T-helper 17 cell (primary cell): ENCODE results near the gene IVL. TPM values are rescaled to one million over a fixed set of nuclear protein-coding genes. Genes with fewer than 3 reads are reported as not detected.

ENCODE experiments used
- ATAC-seq: fragments of 150-1000 bp; cut with Tn5 transposase; 2 replicates; pipeline ENCODE4 v1.10.0; 2021; ENCODE audit warnings: mild to moderate bottlenecking, moderate library complexity
- DNase-seq, 3 donors: peaks; one replicate each; pipeline versions ENCODE4 v3.0.0 to v3.0.0-alpha.2; 2020 to 2021
- H3K9me3 ChIP-seq: one replicate; pipeline ENCODE4 v1.7.0; 2013; ENCODE audit warnings: low read length, mild to moderate bottlenecking; ENCODE audit not compliant: control insufficient read depth, poor library complexity, severe bottlenecking
- H3K27ac Mint-ChIP-seq: one replicate; pipeline ENCODE4 v1.8.0; 2022; ENCODE audit warnings: mild to moderate bottlenecking, moderate library complexity, mixed read lengths
- H3K27me3 Mint-ChIP-seq: one replicate; pipeline ENCODE4 v1.8.0; 2022; ENCODE audit warnings: mixed read lengths
- H3K36me3 Mint-ChIP-seq: one replicate; pipeline ENCODE4 v1.8.0; 2022; ENCODE audit warnings: low read depth, mixed read lengths
- H3K4me1 Mint-ChIP-seq: one replicate; pipeline ENCODE4 v1.8.0; 2022; ENCODE audit warnings: mild to moderate bottlenecking, mixed read lengths
- H3K4me3 Mint-ChIP-seq: one replicate; pipeline ENCODE4 v1.8.0; 2022; ENCODE audit warnings: mild to moderate bottlenecking, moderate library complexity, mixed read lengths
- total RNA-seq, 4 donors: library from RNA in 2 of 4; stranded (reverse) in 2 of 4; gene quantifications; one replicate each; pipeline ENCODE4 v1.2.3 and lab custom pipeline; 2022 to 2026

The IVL gene, protein sequence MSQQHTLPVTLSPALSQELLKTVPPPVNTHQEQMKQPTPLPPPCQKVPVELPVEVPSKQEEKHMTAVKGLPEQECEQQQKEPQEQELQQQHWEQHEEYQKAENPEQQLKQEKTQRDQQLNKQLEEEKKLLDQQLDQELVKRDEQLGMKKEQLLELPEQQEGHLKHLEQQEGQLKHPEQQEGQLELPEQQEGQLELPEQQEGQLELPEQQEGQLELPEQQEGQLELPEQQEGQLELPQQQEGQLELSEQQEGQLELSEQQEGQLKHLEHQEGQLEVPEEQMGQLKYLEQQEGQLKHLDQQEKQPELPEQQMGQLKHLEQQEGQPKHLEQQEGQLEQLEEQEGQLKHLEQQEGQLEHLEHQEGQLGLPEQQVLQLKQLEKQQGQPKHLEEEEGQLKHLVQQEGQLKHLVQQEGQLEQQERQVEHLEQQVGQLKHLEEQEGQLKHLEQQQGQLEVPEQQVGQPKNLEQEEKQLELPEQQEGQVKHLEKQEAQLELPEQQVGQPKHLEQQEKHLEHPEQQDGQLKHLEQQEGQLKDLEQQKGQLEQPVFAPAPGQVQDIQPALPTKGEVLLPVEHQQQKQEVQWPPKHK
- total RNA-seq (not detected), total RNA-seq (lab: John Stamatoyannopoulos, UW) (0 reads per million in 2 donors)

DNA sequence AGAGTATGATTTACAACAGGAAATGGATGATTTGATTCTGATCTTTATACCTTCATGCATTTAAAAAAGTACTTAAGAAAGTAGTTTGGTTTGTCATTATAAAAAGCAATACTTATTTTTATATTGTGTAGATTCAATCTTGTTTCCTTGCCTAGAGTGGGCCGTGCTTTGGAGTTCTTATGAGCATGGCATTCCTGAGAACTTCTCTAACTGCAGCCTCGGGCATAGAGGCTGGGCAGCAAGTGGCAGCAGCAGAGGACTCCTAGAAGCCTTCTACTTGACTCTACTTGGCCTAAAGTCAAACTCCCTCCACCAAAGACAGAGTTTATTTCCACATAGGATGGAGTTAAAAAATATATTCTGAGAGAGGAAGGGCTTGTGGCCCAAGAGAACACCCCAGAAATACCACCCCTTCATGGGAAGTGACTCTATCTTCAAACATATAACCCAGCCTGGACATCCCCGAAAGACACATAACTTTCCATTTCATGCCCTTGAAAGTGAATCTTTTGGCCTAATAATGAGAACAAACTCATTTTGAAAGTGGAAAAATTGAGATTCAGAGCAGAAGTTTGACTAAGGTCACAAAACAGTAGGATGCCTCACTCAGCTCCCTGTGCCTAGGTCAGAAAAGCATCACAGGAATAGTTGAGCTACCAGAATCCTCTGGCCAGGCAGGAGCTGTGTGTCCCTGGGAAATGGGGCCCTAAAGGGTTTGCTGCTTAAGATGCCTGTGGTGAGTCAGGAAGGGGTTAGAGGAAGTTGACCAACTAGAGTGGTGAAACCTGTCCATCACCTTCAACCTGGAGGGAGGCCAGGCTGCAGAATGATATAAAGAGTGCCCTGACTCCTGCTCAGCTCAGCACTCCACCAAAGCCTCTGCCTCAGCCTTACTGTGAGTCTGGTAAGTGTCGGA, at the start of gene IVL:
Gene IVL, plus strand, starts transcription at position 861 of the 916 bp plus-strand sequence. CDS start 1,252 bp downstream, outside the sequence.
- no peaks in the 10 kb centered on the region for H3K9me3 ChIP-seq
- peaks cover 4% of the 10 kb centered on the region for H3K4me1 Mint-ChIP-seq
- ATAC-seq: no peak

GRCh38 chr1:152859696-152860095, 48.6 kb upstream of the IVL start, which contains the start of gene LCE7A:
Gene LCE7A, plus strand, starts transcription at chr1:152859996. Its CDS starts 702 bp downstream, at chr1:152860698.
- H3K4me3 Mint-ChIP-seq: no peak within 1 kb of the TSS
- no peaks in the 10 kb centered on the region for H3K9me3 ChIP-seq
- ATAC-seq: no peak
- H3K27ac Mint-ChIP-seq: no peak within 1 kb of the TSS
- peaks cover 45% of the 10 kb centered on the region for H3K27me3 Mint-ChIP-seq
- no peaks in the 10 kb centered on the region for H3K36me3 Mint-ChIP-seq
- H3K4me1 Mint-ChIP-seq: no peaks in the 10 kb centered on the region
- DNase-seq: no peak

More for the DNA sequence above, at the start of gene IVL:
- DNase-seq: no peak
- Mint-ChIP-seq H3K36me3 (peaks cover 3% of the 10 kb centered on the region), H3K4me3 (no peak within 1 kb of the TSS), H3K27ac (no peak within 1 kb of the TSS), H3K27me3 (peaks cover 59% of the 10 kb centered on the region)

DNA sequence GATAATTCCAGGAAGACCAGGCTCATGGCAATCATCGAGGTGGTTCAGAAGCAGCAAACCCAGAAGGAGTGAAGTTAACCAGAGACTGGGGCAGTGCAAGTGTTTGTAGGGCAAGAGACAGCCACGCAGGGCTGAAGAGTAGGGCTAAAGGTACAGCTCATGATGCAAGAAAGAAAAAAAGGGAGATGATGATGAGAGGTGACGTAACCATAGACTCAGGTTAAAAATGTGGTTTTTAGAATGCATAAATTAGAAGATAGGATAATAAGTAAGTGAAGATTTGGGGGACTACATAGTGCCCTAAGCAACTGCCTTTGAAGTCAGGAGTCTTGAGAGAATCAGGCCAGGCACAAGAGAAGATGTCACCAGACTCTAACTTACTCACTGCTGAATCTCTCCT, 48.2 kb upstream of the IVL start:
- H3K4me1 Mint-ChIP-seq: no peaks in the 10 kb centered on the region
- H3K9me3 ChIP-seq: no peaks in the 10 kb centered on the region
- H3K4me3 Mint-ChIP-seq: no peak overlapping the region
- H3K36me3 Mint-ChIP-seq: no peaks in the 10 kb centered on the region
- H3K27ac Mint-ChIP-seq: no peak overlapping the region
- ATAC-seq (no peak), DNase-seq (no peak)
- H3K27me3 Mint-ChIP-seq: peaks cover 45% of the 10 kb centered on the region

DNA sequence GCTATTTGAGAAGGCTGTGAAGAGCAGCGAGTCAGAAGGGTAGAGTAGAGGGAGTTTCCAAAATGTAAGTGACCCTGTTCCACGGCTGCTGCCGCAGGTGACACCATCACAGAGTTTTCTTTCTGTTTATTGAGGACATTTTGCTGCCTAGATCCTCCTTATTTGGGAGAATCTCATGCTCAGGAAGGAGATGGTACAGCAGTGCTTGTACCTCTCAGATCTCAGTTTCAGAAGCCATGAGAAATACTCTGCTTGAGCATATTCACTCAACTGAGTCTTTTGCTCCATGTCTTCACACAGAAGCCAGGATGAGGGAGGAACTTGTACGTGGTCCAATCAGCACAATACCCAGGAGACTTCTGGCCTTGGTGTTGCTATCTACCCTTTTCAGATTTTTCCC, 47.0 kb upstream of the IVL start:
- H3K27ac Mint-ChIP-seq: no peak overlapping the region
- no peaks in the 10 kb centered on the region for H3K4me1 Mint-ChIP-seq
- ATAC-seq (no peak), DNase-seq (no peak)
- H3K36me3 Mint-ChIP-seq: no peaks in the 10 kb centered on the region
- H3K27me3 Mint-ChIP-seq: peaks cover 45% of the 10 kb centered on the region
- no peaks in the 10 kb centered on the region for H3K9me3 ChIP-seq
- no peak overlapping the region for H3K4me3 Mint-ChIP-seq

GRCh38 chr1:152864443-152864842, 43.9 kb upstream of the IVL start:
- H3K4me3 Mint-ChIP-seq: no peak overlapping the region
- no peak for DNase-seq
- no peaks in the 10 kb centered on the region for H3K4me1 Mint-ChIP-seq
- H3K27ac Mint-ChIP-seq: no peak overlapping the region
- peaks cover 26% of the 10 kb centered on the region for H3K27me3 Mint-ChIP-seq
- no peaks in the 10 kb centered on the region for H3K9me3 ChIP-seq
- ATAC-seq: no peak
- H3K36me3 Mint-ChIP-seq: no peaks in the 10 kb centered on the region

DNA sequence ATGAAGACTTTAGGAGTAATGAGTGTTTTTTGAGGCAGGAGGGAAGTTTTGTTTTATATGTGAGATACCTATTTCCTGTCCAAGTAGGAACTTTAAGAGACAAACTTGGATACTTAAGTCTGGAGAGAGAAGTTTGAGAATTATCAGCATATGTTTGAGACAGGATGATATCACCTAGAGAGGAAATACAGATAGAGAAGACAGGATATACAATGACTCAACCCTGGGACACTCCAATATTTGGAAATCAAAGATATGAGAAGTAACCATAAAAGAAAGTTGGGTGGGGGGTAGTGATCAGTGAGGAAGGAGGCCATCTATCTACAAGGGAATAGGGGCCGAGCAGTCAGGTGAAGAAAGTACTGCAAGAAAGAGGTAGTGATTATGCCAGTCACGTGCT, 42.0 kb upstream of the IVL start:
- H3K36me3 Mint-ChIP-seq: no peaks in the 10 kb centered on the region
- H3K27ac Mint-ChIP-seq: no peak overlapping the region
- H3K27me3 Mint-ChIP-seq: peaks cover 17% of the 10 kb centered on the region
- peaks cover 2% of the 10 kb centered on the region for H3K4me1 Mint-ChIP-seq
- ATAC-seq (no peak), DNase-seq (no peak)
- H3K4me3 Mint-ChIP-seq: no peak overlapping the region
- no peaks in the 10 kb centered on the region for H3K9me3 ChIP-seq

- Mint-ChIP-seq H3K4me1 (peaks cover 2% of the 10 kb centered on the region), H3K27ac (no peak overlapping the region), H3K36me3 (no peaks in the 10 kb centered on the region), H3K4me3 (no peak overlapping the region), H3K27me3 (peaks cover 20% of the 10 kb centered on the region)
- ATAC-seq (peak; percentile 72), DNase-seq (peak in 2 of 3 donors; percentile 13 to 29)
- no peaks in the 10 kb centered on the region for H3K9me3 ChIP-seq
These were observed 38.4 kb upstream of the IVL start for GRCh38 chr1:152869808-152870419.

GRCh38 chr1:152870831-152871730, 37.3 kb upstream of the IVL start:
- no peak for DNase-seq
- Mint-ChIP-seq H3K4me1 (peaks cover 2% of the 10 kb centered on the region), H3K36me3 (no peaks in the 10 kb centered on the region), H3K4me3 (no peak overlapping the region), H3K27me3 (peaks cover 29% of the 10 kb centered on the region), H3K27ac (peak overlapping the region; percentile 16)
- H3K9me3 ChIP-seq: no peaks in the 10 kb centered on the region
- ATAC-seq: no peak

GRCh38 chr1:152871731-152872126, 36.6 kb upstream of the IVL start:
- no peak overlapping the region for H3K4me3 Mint-ChIP-seq

GRCh38 chr1:152873495-152873894, 34.9 kb upstream of the IVL start:
- no peak overlapping the region for H3K4me3 Mint-ChIP-seq
- no peak overlapping the region for H3K27ac Mint-ChIP-seq
- DNase-seq: no peak
- no peaks in the 10 kb centered on the region for H3K36me3 Mint-ChIP-seq
- H3K4me1 Mint-ChIP-seq: peaks cover 2% of the 10 kb centered on the region
- no peak for ATAC-seq
- no peaks in the 10 kb centered on the region for H3K9me3 ChIP-seq
- peaks cover 34% of the 10 kb centered on the region for H3K27me3 Mint-ChIP-seq

More at GRCh38 chr1:152871731-152872126, 36.6 kb upstream of the IVL start:
- no peak for ATAC-seq
- Mint-ChIP-seq H3K27ac (no peak overlapping the region), H3K4me1 (peaks cover 2% of the 10 kb centered on the region), H3K36me3 (no peaks in the 10 kb centered on the region), H3K27me3 (peaks cover 29% of the 10 kb centered on the region)
- DNase-seq: no peak
- H3K9me3 ChIP-seq: no peaks in the 10 kb centered on the region

- Mint-ChIP-seq H3K27ac (no peak overlapping the region), H3K36me3 (no peaks in the 10 kb centered on the region), H3K4me3 (no peak overlapping the region)
These were observed 31.5 kb upstream of the IVL start for GRCh38 chr1:152876827-152877226.

DNA sequence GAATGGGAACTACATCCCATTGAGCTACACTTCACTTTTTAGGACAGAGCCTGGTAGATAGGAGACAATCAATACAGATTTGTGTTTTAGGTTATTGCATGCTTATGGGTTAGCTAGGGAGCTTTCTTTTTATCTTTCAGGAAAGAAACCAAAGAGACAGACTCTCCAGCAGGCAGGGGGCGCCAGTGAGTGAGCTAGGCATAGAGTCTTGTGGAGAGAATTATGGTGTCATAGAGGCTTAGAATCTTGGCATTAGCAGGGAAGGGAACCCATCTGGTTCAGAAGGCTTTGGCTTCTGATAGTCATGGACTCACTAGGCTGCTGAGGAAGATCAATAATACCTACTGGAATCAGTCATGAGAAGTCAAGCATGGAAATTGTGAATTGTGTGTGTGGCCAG, 30.3 kb upstream of the IVL start, which contains the start of gene SMCP:
Gene SMCP, plus strand, starts transcription at position 281 of the 400 bp plus-strand sequence. CDS start 6,101 bp downstream, outside the sequence.
- no peak for DNase-seq
- H3K27me3 Mint-ChIP-seq: peaks cover 27% of the 10 kb centered on the region
- H3K36me3 Mint-ChIP-seq: no peaks in the 10 kb centered on the region

More at GRCh38 chr1:152876827-152877226, 31.5 kb upstream of the IVL start:
- no peak for ATAC-seq
- peaks cover 6% of the 10 kb centered on the region for H3K4me1 Mint-ChIP-seq
- H3K27me3 Mint-ChIP-seq: peaks cover 31% of the 10 kb centered on the region
- H3K9me3 ChIP-seq: no peaks in the 10 kb centered on the region
- DNase-seq: no peak

More for the DNA sequence above, 30.3 kb upstream of the IVL start, which contains the start of gene SMCP:
- Mint-ChIP-seq H3K4me1 (peaks cover 6% of the 10 kb centered on the region), H3K4me3 (no peak within 1 kb of the TSS), H3K27ac (no peak within 1 kb of the TSS)
- no peaks in the 10 kb centered on the region for H3K9me3 ChIP-seq
- ATAC-seq: no peak
